ENCODE data around the gene TCF4.

Gene TCF4

GRCh38 chr18:55245211-55245614, 342.8 kb downstream of the TCF4 start:
- no peak for DNase-seq (ENCODE audit: low read depth, low spot score)
- H3K4me3 ChIP-seq (ENCODE audit: low read length) = no peak overlapping the region

GRCh38 chr18:55244546-55244945, 343.4 kb downstream of the TCF4 start:
- no peak for DNase-seq (ENCODE audit: low read depth, low spot score)
- H3K4me3 ChIP-seq (ENCODE audit: low read length) = no peak overlapping the region

- DNase-seq (ENCODE audit: low read depth, low spot score) = no peak
These were observed 344.1 kb downstream of the TCF4 start for GRCh38 chr18:55243857-55244256.

GRCh38 chr18:55243255-55243654, 344.7 kb downstream of the TCF4 start:
- no peak overlapping the region for H3K4me3 ChIP-seq (ENCODE audit: low read length)
- DNase-seq (ENCODE audit: low read depth, low spot score) = no peak

More at GRCh38 chr18:55243857-55244256, 344.1 kb downstream of the TCF4 start:
- no peak overlapping the region for H3K4me3 ChIP-seq (ENCODE audit: low read length)

GRCh38 chr18:55240978-55241377, 347.0 kb downstream of the TCF4 start:
- no peak for DNase-seq (ENCODE audit: low read depth, low spot score)
- H3K4me3 ChIP-seq (ENCODE audit: low read length) = no peak overlapping the region

- no peak for DNase-seq (ENCODE audit: low read depth, low spot score)
- H3K4me3 ChIP-seq (ENCODE audit: low read length) = no peak overlapping the region
These were observed 348.3 kb downstream of the TCF4 start for GRCh38 chr18:55239740-55240139.

- H3K4me3 ChIP-seq (ENCODE audit: low read length) = no peak overlapping the region
- DNase-seq (ENCODE audit: low read depth, low spot score) = no peak
These were observed 350.3 kb downstream of the TCF4 start for GRCh38 chr18:55237660-55238059.

- no peak for DNase-seq (ENCODE audit: low read depth, low spot score)
- no peak overlapping the region for H3K4me3 ChIP-seq (ENCODE audit: low read length)
These were observed 351.7 kb downstream of the TCF4 start for GRCh38 chr18:55236150-55236931.

GRCh38 chr18:55235094-55235461, 352.9 kb downstream of the TCF4 start:
- H3K4me3 ChIP-seq (ENCODE audit: low read length) = no peak overlapping the region

GRCh38 chr18:55234366-55235093, 353.5 kb downstream of the TCF4 start:
- DNase-seq (ENCODE audit: low read depth, low spot score) = peak; percentile 67

More at GRCh38 chr18:55235094-55235461, 352.9 kb downstream of the TCF4 start:
- DNase-seq (ENCODE audit: low read depth, low spot score) = no peak

GRCh38 chr18:55233857-55234256, 354.1 kb downstream of the TCF4 start:
- no peak for DNase-seq (ENCODE audit: low read depth, low spot score)
- no peak overlapping the region for H3K4me3 ChIP-seq (ENCODE audit: low read length)

More at GRCh38 chr18:55234366-55235093, 353.5 kb downstream of the TCF4 start:
- H3K4me3 ChIP-seq (ENCODE audit: low read length) = no peak overlapping the region

GRCh38 chr18:55232506-55232905, 355.5 kb downstream of the TCF4 start:
- H3K4me3 ChIP-seq (ENCODE audit: low read length) = no peak overlapping the region
- no peak for DNase-seq (ENCODE audit: low read depth, low spot score)

- no peak for DNase-seq (ENCODE audit: low read depth, low spot score)
- no peak overlapping the region for H3K4me3 ChIP-seq (ENCODE audit: low read length)
These were observed 358.3 kb downstream of the TCF4 start for GRCh38 chr18:55229682-55230081.

- no peak overlapping the region for H3K4me3 ChIP-seq (ENCODE audit: low read length)
- DNase-seq (ENCODE audit: low read depth, low spot score) = no peak
These were observed 359.3 kb downstream of the TCF4 start for GRCh38 chr18:55228707-55229106.

GRCh38 chr18:55228191-55228590, 359.8 kb downstream of the TCF4 start:
- no peak overlapping the region for H3K4me3 ChIP-seq (ENCODE audit: low read length)
- no peak for DNase-seq (ENCODE audit: low read depth, low spot score)

- DNase-seq (ENCODE audit: low read depth, low spot score) = no peak
- H3K4me3 ChIP-seq (ENCODE audit: low read length) = no peak overlapping the region
These were observed 360.2 kb downstream of the TCF4 start for GRCh38 chr18:55227771-55228170.

GRCh38 chr18:55226044-55226443, 361.9 kb downstream of the TCF4 start:
- no peak overlapping the region for H3K4me3 ChIP-seq (ENCODE audit: low read length)
- no peak for DNase-seq (ENCODE audit: low read depth, low spot score)

- no peak overlapping the region for H3K4me3 ChIP-seq (ENCODE audit: low read length)
- no peak for DNase-seq (ENCODE audit: low read depth, low spot score)
These were observed 363.8 kb downstream of the TCF4 start for GRCh38 chr18:55224086-55224625.

GRCh38 chr18:55221622-55222021, 366.4 kb downstream of the TCF4 start:
- DNase-seq (ENCODE audit: low read depth, low spot score) = no peak
- no peak overlapping the region for H3K4me3 ChIP-seq (ENCODE audit: low read length)

- H3K4me3 ChIP-seq (ENCODE audit: low read length) = no peak overlapping the region
- DNase-seq (ENCODE audit: low read depth, low spot score) = no peak
These were observed 367.5 kb downstream of the TCF4 start for GRCh38 chr18:55220523-55220922.
